H1 (cell line): Measurements from ENCODE around the gene JMJD8. TPM values are rescaled to one million over a fixed set of nuclear protein-coding genes. Genes with fewer than 3 reads are reported as not detected.

Experiments used
- CTCF ChIA-PET: fragments of 300-600 bp; sonication (Branson Sonifier 250); formaldehyde crosslinking; loops from one replicate; lab custom pipeline; 2021; ENCODE audit not compliant: partially characterized antibody; lab: Charles Lee
- POLR2A ChIA-PET: fragments of 300-600 bp; sonication (Branson Sonifier 250); formaldehyde crosslinking; loops from one replicate; lab custom pipeline; 2021; ENCODE audit warnings: inconsistent platforms; ENCODE audit not compliant: partially characterized antibody; lab: Charles Lee
- DNase-seq, 2 experiments: peaks; one replicate each; pipeline versions ENCODE4 v3.0.0 to v3.0.0-alpha.2; 2010 to 2022; ENCODE audit warnings: low spot score in 2 of 2, low read depth in 1 of 2, mixed read lengths in 1 of 2
- FAIRE-seq: peaks from 2 replicates; lab custom pipeline; 2011; peaks lifted over from hg19 to GRCh38; lab: Jason Lieb, UNC
- H2AFZ ChIP-seq: 2 replicates; pipeline ENCODE4 v1.8.1; 2012; ENCODE audit warnings: low read length, inconsistent platforms
- H2AK5ac ChIP-seq: 2 replicates; pipeline ENCODE4 v1.6.1; 2013; ENCODE audit warnings: low read depth, low read length
- H2BK120ac ChIP-seq: replicated peaks from 2 replicates; pipeline ENCODE3; 2013; ENCODE audit warnings: low read depth, low read length, inconsistent platforms
- H2BK12ac ChIP-seq: 2 replicates; pipeline ENCODE4 v1.6.1; 2013; ENCODE audit warnings: low read depth, low read length
- H2BK15ac ChIP-seq: 2 replicates; pipeline ENCODE4 v1.6.1; 2013; ENCODE audit warnings: low read length
- H2BK20ac ChIP-seq: 2 replicates; pipeline ENCODE4 v1.6.1; 2013; ENCODE audit warnings: low read length
- H2BK5ac ChIP-seq: 2 replicates; pipeline ENCODE4 v1.6.1; 2013; ENCODE audit warnings: low read depth, low read length
- H3K14ac ChIP-seq: 2 replicates; pipeline ENCODE4 v1.6.1; 2013; ENCODE audit warnings: inconsistent platforms; ENCODE audit not compliant: insufficient read length
- H3K18ac ChIP-seq: 2 replicates; pipeline ENCODE4 v1.6.1; 2013; ENCODE audit warnings: low read length; ENCODE audit errors: extremely low read depth
- H3K23ac ChIP-seq: 2 replicates; pipeline ENCODE4 v1.6.1; 2013; ENCODE audit warnings: inconsistent platforms; ENCODE audit not compliant: insufficient read length
- H3K23me2 ChIP-seq: 2 replicates; pipeline ENCODE4 v1.6.1; 2013; ENCODE audit warnings: low read depth, low read length
- H3K27ac ChIP-seq: 2 replicates; pipeline ENCODE4 v1.6.1; 2011; ENCODE audit warnings: low read depth, low read length, inconsistent platforms
- H3K27me3 ChIP-seq, 4 experiments: replicated peaks in 1 of 4; 1 replicate in 1 of 4; 2 replicates in 3 of 4; pipeline versions ENCODE4 v1.6.1 to v1.8.1; 2011 to 2013; ENCODE audit warnings: low read length in 3 of 4, mild to moderate bottlenecking in 3 of 4, inconsistent platforms in 2 of 4, mixed read lengths in 2 of 4, moderate library complexity in 1 of 4; ENCODE audit not compliant: control insufficient read depth in 3 of 4, insufficient read depth in 3 of 4; ENCODE audit errors: extremely low read depth in 1 of 4
- H3K36me3 ChIP-seq, 4 experiments: 2 replicates each; pipeline versions ENCODE4 v1.6.1 to v1.8.1; 2011 to 2013; ENCODE audit warnings: mild to moderate bottlenecking in 4 of 4, low read length in 3 of 4, moderate library complexity in 2 of 4, control low read depth in 1 of 4, inconsistent platforms in 1 of 4; ENCODE audit not compliant: insufficient read depth in 4 of 4, control insufficient read depth in 2 of 4
- H3K4ac ChIP-seq: replicated peaks from 2 replicates; pipeline ENCODE3; 2013; ENCODE audit warnings: low read length, low read depth, mixed read lengths, inconsistent platforms; ENCODE audit not compliant: insufficient read length
- H3K4me1 ChIP-seq, 4 experiments: replicated peaks in 1 of 4; 1 replicate in 1 of 4; 2 replicates in 3 of 4; pipeline versions ENCODE4 v1.6.1 to v1.8.1; 2011 to 2013; ENCODE audit warnings: low read length in 3 of 4, inconsistent platforms in 2 of 4, mixed read lengths in 1 of 4; ENCODE audit not compliant: insufficient read depth in 4 of 4, control insufficient read depth in 3 of 4
- H3K4me2 ChIP-seq, 2 experiments: 2 replicates each; pipeline versions ENCODE4 v1.6.1 to v1.8.1; 2011 to 2013; ENCODE audit warnings: low read depth in 2 of 2, low read length in 2 of 2, control low read depth in 1 of 2, inconsistent platforms in 1 of 2, mild to moderate bottlenecking in 1 of 2; ENCODE audit not compliant: insufficient read depth in 1 of 2
- H3K4me3 ChIP-seq, 4 experiments: fragments of 200-600, 300-600 bp in 1 of 4; sonication (generic), shearing (Covaris generic), sonication (Bioruptor Twin) in 1 of 4; 2 replicates each; pipeline versions ENCODE4 v1.5.1 to v1.8.1; 2011 to 2016; ENCODE audit warnings: low read length in 4 of 4, low read depth in 3 of 4, control low read depth in 2 of 4, inconsistent platforms in 2 of 4, mild to moderate bottlenecking in 2 of 4, mixed read lengths in 1 of 4, moderate library complexity in 1 of 4; ENCODE audit not compliant: insufficient read depth in 2 of 4; ENCODE audit errors: extremely low read depth in 1 of 4
- H3K56ac ChIP-seq: replicated peaks from 2 replicates; pipeline ENCODE3; 2013; ENCODE audit warnings: low read depth, mild to moderate bottlenecking, mixed read lengths, low read length, inconsistent platforms; ENCODE audit not compliant: insufficient read length
- H3K79me1 ChIP-seq: 2 replicates; pipeline ENCODE4 v1.6.1; 2013; ENCODE audit warnings: low read depth, low read length, control low read depth
- H3K79me2 ChIP-seq, 2 experiments: 2 replicates each; pipeline versions ENCODE4 v1.6.1 to v1.8.1; 2012 to 2013; ENCODE audit warnings: low read length in 2 of 2, mild to moderate bottlenecking in 2 of 2, inconsistent platforms in 1 of 2; ENCODE audit not compliant: insufficient read depth in 2 of 2, control insufficient read depth in 1 of 2
- H3K9ac ChIP-seq, 4 experiments: replicated peaks in 1 of 4; 1 replicate in 1 of 4; 2 replicates in 3 of 4; pipeline versions ENCODE4 v1.6.1 to v1.8.1; 2011 to 2013; ENCODE audit warnings: low read depth in 3 of 4, low read length in 3 of 4, control low read depth in 2 of 4, mild to moderate bottlenecking in 2 of 4, moderate library complexity in 2 of 4, inconsistent platforms in 1 of 4; ENCODE audit errors: extremely low read depth in 1 of 4
- H3K9me3 ChIP-seq, 2 experiments: 2 replicates each; pipeline versions ENCODE4 v1.6.1 to v1.8.1; 2012 to 2013; ENCODE audit warnings: mild to moderate bottlenecking in 2 of 2, moderate library complexity in 2 of 2, control low read depth in 1 of 2, inconsistent platforms in 1 of 2, low read depth in 1 of 2, low read length in 1 of 2, mixed read lengths in 1 of 2; ENCODE audit not compliant: insufficient read depth in 2 of 2
- H4K20me1 ChIP-seq, 2 experiments: replicated peaks in 1 of 2; 2 replicates each; pipeline versions ENCODE3 to v1.8.1; 2011 to 2013; ENCODE audit warnings: inconsistent platforms in 2 of 2, low read length in 2 of 2, mild to moderate bottlenecking in 1 of 2; ENCODE audit not compliant: insufficient read depth in 2 of 2, control insufficient read depth in 1 of 2
- H4K5ac ChIP-seq: 2 replicates; pipeline ENCODE4 v1.6.1; 2013; ENCODE audit warnings: low read length, low read depth, mixed read lengths, inconsistent platforms; ENCODE audit not compliant: insufficient read length
- H4K8ac ChIP-seq: 2 replicates; pipeline ENCODE4 v1.8.0; 2013; ENCODE audit warnings: mild to moderate bottlenecking, moderate library complexity, low read length, inconsistent platforms; ENCODE audit not compliant: insufficient read depth; ENCODE audit errors: extremely low read depth
- H4K91ac ChIP-seq: replicated peaks from 2 replicates; pipeline ENCODE3; 2013; ENCODE audit warnings: low read length, mixed read lengths, inconsistent platforms; ENCODE audit not compliant: insufficient read length
- GABPA ChIP-seq: IDR thresholded peaks from 2 replicates; pipeline ENCODE4 v1.6.1; 2011; ENCODE audit warnings: mild to moderate bottlenecking, low read length, moderate library complexity, borderline replicate concordance; ENCODE audit not compliant: insufficient read depth
- HDAC2 ChIP-seq, 2 experiments: fragments of 300-600 bp in 1 of 2; sonication (generic) in 1 of 2; IDR thresholded peaks; 2 replicates each; pipeline ENCODE4 v1.6.1; 2011 to 2012; ENCODE audit warnings: low read depth in 2 of 2, low read length in 2 of 2, mild to moderate bottlenecking in 2 of 2, moderate library complexity in 2 of 2, borderline replicate concordance in 1 of 2, inconsistent platforms in 1 of 2
- JUND ChIP-seq: IDR thresholded peaks from 2 replicates; pipeline ENCODE4 v1.6.1; 2011; ENCODE audit warnings: mild to moderate bottlenecking, improper control_type of control experiment, low read length
- KDM1A ChIP-seq: fragments of 200-600, 300-600 bp; sonication (generic); IDR thresholded peaks from 2 replicates; pipeline ENCODE4 v1.7.1; 2016; ENCODE audit warnings: mild to moderate bottlenecking, low read length, borderline replicate concordance
- KDM4A ChIP-seq: IDR thresholded peaks from one replicate; pipeline ENCODE4 v1.7.1; 2012; ENCODE audit warnings: low read depth, mild to moderate bottlenecking, moderate library complexity, low read length, inconsistent platforms; ENCODE audit not compliant: severe bottlenecking
- MAX ChIP-seq: IDR thresholded peaks from 2 replicates; pipeline ENCODE4 v1.6.1; 2012; ENCODE audit warnings: inconsistent platforms
- SP4 ChIP-seq: IDR thresholded peaks from 2 replicates; pipeline ENCODE4 v1.6.1; 2012; ENCODE audit warnings: low read length, inconsistent platforms
- TBP ChIP-seq: IDR thresholded peaks from 2 replicates; pipeline ENCODE4 v1.6.1; 2011; ENCODE audit warnings: low read depth, low read length, improper control_type of control experiment
- WGBS, 2 experiments: shearing (Covaris generic) in 1 of 2; methylation state at CpG; one replicate each; pipeline versions ENCODE4 v1.1.6 to v1.1.7; 2013 to 2015; ENCODE audit warnings: low lambda C conversion rate in 2 of 2, mixed read lengths in 2 of 2, inconsistent platforms in 1 of 2, low coverage in 1 of 2, missing lambda C conversion rate in 1 of 2; ENCODE audit not compliant: insufficient replicate concordance in 2 of 2, insufficient coverage in 1 of 2, insufficient read length in 1 of 2; ENCODE audit errors: extremely low coverage in 1 of 2, missing lambda C conversion rate in 1 of 2; 5-methylcytosine and 5-hydroxymethylcytosine counted together
- polyA plus RNA-seq, 7 experiments: library from polyadenylated mRNA; depleted of rRNA in 3 of 7; stranded (reverse) in 5 of 7; unstranded in 2 of 7; fragments of >200 nt in 5 of 7; fragments of 200-250 nt in 2 of 7; gene quantifications; 1 replicate in 5 of 7; 2 replicates in 1 of 7; 4 replicates in 1 of 7; pipeline versions ENCODE4 v1.2.1 to v1.2.3, GENCODE V29; 2011 to 2013; ENCODE audit warnings: missing spikeins in 2 of 7, mixed read lengths in 2 of 7
- total RNA-seq: library from RNA; stranded (reverse); fragmentation: NEBNext Ultra II Directional; extraction: Animal tissue kit (Norgen Biotek cat#: 25700); gene quantifications from 2 replicates; pipeline ENCODE4 v1.2.1, GENCODE V29; 2021
- TF ChIP-seq, protein P1 (sequence below): IDR thresholded peaks from 2 replicates; pipeline ENCODE4 v1.6.1; 2011; ENCODE audit warnings: low read length, improper control_type of control experiment

The JMJD8 gene
- total and polyA plus RNA-seq, 2 of the 8 experiments (the other 6 are each of a cell fraction or from before 2014, with no cell fraction given) = 46.4 to 87.4 TPM

GRCh38 chr16:728131-728889 lies 44.2 kb upstream of the JMJD8 start:
- Histone ChIP-seq H3K18ac (peak overlapping the region; percentile 96), H3K4me2 (peak overlapping the region; percentile 93 to 99), H4K5ac (peak overlapping the region; percentile 66), H3K79me1 (no peaks in the 10 kb centered on the region), H3K9me3 (no peaks in the 10 kb centered on the region), H3K14ac (no peak overlapping the region), H3K27me3 (peaks cover 0 to 16% (median 5%) of the 10 kb centered on the region in 4 experiments; a peak in 4 of 7 replicates), H2AK5ac (no peak overlapping the region), H3K79me2 (no peaks in the 10 kb centered on the region), H2BK5ac (no peak overlapping the region; the same call in 1 of the 2 replicates), H4K20me1 (peaks cover 0 to 9% of the 10 kb centered on the region in 2 experiments), H4K91ac (peak overlapping the region; percentile 91), H3K27ac (no peak overlapping the region; the same call in 1 of the 2 replicates), H3K4me3 (peak overlapping the region; percentile 24 to 83 (median 37)), H3K36me3 (peaks cover 0 to 3% (median under 1%) of the 10 kb centered on the region in 4 experiments; a peak in 1 of 8 replicates), H3K56ac (peak overlapping the region; percentile 32), H3K9ac (peak overlapping the region in 1 of 4 experiments; percentile 36; a peak in 1 of 7 replicates), H2BK120ac (no peak overlapping the region), H2AFZ (no peak overlapping the region), H2BK12ac (no peak overlapping the region), H3K4ac (no peak overlapping the region), H3K4me1 (peaks cover 0 to 14% (median 8%) of the 10 kb centered on the region in 4 experiments; a peak in 5 of 7 replicates), H2BK20ac (no peak overlapping the region), H3K23me2 (peaks cover 19% of the 10 kb centered on the region; the same call in 1 of the 2 replicates), H3K23ac (no peak overlapping the region), H2BK15ac (no peak overlapping the region), H4K8ac (no peak overlapping the region; the same call in 1 of the 2 replicates)
- WGBS, 2 experiments = 2% methylated on average over 42 of the region's 80 CpGs; no CpG with 5 or more reads in 1 of the 2 experiments
- no peak for FAIRE-seq
- no peak for DNase-seq
- ChIA-PET CTCF (interaction anchor here (32.4 to 35.8 kb wide), 3 partner anchors 8 to 56 kb away, joined by 424 to 977 read pairs (median 977); partner anchors contain the start of genes ANTKMT, CCDC78, CHTF18 and CIAO3), POLR2A (interaction anchor here (0.8 to 23.0 kb wide), 8 partner anchors 11 to 72 kb away, joined by 3 to 353 read pairs (median 9); partner anchors contain the start of genes ANTKMT, CCDC78, CHTF18 and CIAO3)
- no peak for TF ChIP-seq SP4
- TF ChIP-seq, protein P1, sequence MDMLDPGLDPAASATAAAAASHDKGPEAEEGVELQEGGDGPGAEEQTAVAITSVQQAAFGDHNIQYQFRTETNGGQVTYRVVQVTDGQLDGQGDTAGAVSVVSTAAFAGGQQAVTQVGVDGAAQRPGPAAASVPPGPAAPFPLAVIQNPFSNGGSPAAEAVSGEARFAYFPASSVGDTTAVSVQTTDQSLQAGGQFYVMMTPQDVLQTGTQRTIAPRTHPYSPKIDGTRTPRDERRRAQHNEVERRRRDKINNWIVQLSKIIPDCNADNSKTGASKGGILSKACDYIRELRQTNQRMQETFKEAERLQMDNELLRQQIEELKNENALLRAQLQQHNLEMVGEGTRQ = 0 out of 2 replicates have a peak, but pooled peaks have one; percentile 8
- TF ChIP-seq MAX = peak; percentile 91
- TF ChIP-seq TBP = no peak
- 0 out of 2 replicates have a peak, but pooled peaks have one; percentile 2 for TF ChIP-seq GABPA
- no peak for TF ChIP-seq HDAC2 (IDR thresholded peaks at IDR 0.05; ENCODE audit: borderline replicate concordance in 1 of 2, low read depth in 2 of 2, low read length in 2 of 2)
- TF ChIP-seq JUND = no peak
- no peak for TF ChIP-seq KDM1A
- TF ChIP-seq KDM4A = peak; percentile 38
